A549 treated with AZD9567 at 1 μM for 4 hours (cell line): ENCODE results near the gene RNASE9. TPM values are rescaled to one million over a fixed set of nuclear protein-coding genes. Genes with fewer than 3 reads are reported as not detected.

Source experiments
- total RNA-seq: library from RNA; stranded (reverse); fragments of 200-300 nt; extraction: Qiagen RNA extraction; gene quantifications from 5 replicates; pipeline ENCODE4 v1.2.3, GENCODE V29; 2022; ENCODE audit not compliant: insufficient read depth

RNASE9 gene
- total RNA-seq: not detected in 5 replicates

DNA sequence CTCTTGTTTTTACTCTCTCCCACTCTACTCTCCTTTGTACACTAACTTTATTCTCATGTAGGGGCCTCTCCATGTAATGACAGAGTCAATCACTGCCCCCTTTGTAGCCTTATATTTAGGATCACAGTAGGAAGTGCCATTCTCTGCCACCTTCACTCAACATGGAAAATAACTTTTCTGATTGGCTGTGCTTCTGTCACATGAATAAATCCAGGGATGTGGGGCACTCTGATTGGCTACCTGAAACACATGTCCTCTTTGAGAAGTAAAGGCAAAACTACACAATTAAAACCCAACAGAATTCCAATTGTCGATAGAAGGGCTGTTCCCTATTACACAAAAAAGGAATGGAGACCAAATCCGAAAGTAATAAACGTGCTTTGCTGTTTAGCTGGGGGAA lies at the start of gene RNASE9:
Gene RNASE9, minus strand, starts transcription at position 87 of the 400 bp plus-strand sequence.

DNA sequence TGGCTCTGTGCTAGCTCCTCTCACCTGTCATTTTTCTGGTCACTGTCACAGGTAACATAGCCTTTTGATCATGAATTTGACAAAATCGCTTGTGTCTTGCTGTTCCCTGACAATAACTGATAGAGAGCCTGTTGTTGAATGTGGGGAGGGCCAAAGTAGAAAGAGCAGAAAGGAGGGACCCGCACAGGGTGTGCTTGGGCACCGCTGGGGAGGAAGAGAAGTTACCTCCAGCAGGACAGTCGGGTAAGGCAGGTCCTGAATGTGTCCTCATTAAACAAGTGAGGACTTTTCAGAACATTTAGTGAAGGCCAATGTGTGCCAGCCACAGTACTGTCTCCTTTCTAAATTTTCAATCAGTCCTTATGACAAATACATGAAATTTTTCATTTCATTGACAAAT lies 30.4 kb upstream of the RNASE9 start, which contains the start of gene RNASE12:
Gene RNASE12, minus strand, starts transcription at position 142 of the 400 bp plus-strand sequence. CDS start 653 bp downstream, outside the sequence.

DNA sequence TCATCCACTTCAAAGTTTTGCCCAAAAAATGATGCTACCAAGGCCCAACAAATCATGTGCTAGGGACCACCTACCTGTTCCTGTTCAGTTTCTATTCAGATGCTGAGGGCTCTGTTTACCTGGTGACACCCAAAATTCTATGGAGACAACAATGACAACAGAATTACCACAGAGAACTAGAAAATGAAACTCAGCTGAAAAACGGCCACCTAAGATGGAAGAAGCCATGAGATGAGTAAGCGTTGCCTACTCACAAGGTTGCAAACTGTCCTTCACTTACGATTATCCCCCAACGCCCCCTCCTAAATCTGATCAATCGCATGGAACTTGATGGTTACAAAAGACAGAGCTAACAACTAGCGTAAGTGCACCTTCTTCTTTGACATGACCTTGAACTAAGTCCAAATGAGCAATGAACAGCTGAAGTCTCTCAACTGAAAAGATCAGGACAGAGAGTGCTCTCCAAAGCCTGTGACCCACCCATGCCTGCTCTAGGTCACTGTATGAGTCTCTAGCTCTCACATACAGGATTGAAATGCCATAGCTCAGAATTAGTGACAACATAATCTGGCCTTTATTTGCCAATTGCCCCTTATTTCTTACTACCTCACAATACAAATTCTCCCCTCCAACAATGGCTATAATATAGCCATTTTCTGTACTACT lies 26.8 kb upstream of the RNASE9 start, which contains the start of gene RNASE11:
Gene RNASE11, minus strand, starts transcription at position 513 of the 666 bp plus-strand sequence.

Other genes with a start within 250 kb of the RNASE9 start
- gene CCNB1IP1, start 227.8 kb downstream of the RNASE9 start, total RNA-seq: 38.0 to 53.1 TPM (median 41.0 TPM) in 5 replicates
- 15.1 to 20.1 TPM (median 18.4 TPM) in 5 replicates for gene PARP2, start 217.4 kb downstream of the RNASE9 start, total RNA-seq
- 11.3 to 19.3 TPM (median 12.7 TPM) in 5 replicates for gene TEP1, start 147.5 kb downstream of the RNASE9 start, total RNA-seq
- 0.02 TPM in 2 of 5 replicates, not detected in the others for gene KLHL33, start 124.9 kb downstream of the RNASE9 start, total RNA-seq
- gene OSGEP, start 106.2 kb downstream of the RNASE9 start, total RNA-seq: 24.3 to 28.5 TPM (median 26.1 TPM) in 5 replicates
- gene APEX1, start 105.8 kb downstream of the RNASE9 start, total RNA-seq: 257 to 270 TPM (median 258 TPM) in 5 replicates
- gene PIP4P1, start 99.6 kb downstream of the RNASE9 start, total RNA-seq: 31.9 to 36.5 TPM (median 36.1 TPM) in 5 replicates
- 148 to 170 TPM (median 154 TPM) in 5 replicates for gene PNP, start 91.6 kb downstream of the RNASE9 start, total RNA-seq
- gene RNASE10, start 55.5 kb downstream of the RNASE9 start, total RNA-seq: 0.20 to 0.41 TPM (median 0.34 TPM) in 4 of 5 replicates, not detected in the other
- not detected in 5 replicates for gene RNASE11, start 27.0 kb upstream of the RNASE9 start, total RNA-seq
- gene RNASE12, start 30.3 kb upstream of the RNASE9 start, total RNA-seq: not detected in 5 replicates
- not detected in 5 replicates for gene OR6S1, start 80.6 kb upstream of the RNASE9 start, total RNA-seq
- 7.2 to 9.3 TPM (median 7.5 TPM) in 5 replicates for gene RNASE4, start 123.5 kb upstream of the RNASE9 start, total RNA-seq
- 7.4 to 10.8 TPM (median 9.1 TPM) in 5 replicates for gene ANG, start 127.7 kb upstream of the RNASE9 start, total RNA-seq
- not detected in 5 replicates for gene EDDM3A, start 184.8 kb upstream of the RNASE9 start, total RNA-seq
- gene EDDM3B, start 207.4 kb upstream of the RNASE9 start, total RNA-seq: not detected in 5 replicates
- gene RNASE6, start 220.2 kb upstream of the RNASE9 start, total RNA-seq: not detected in 5 replicates
- gene RNASE1, start 241.8 kb upstream of the RNASE9 start, total RNA-seq: 0.19 to 0.39 TPM (median 0.29 TPM) in 4 of 5 replicates, not detected in the other